GM10266 (cell line): ENCODE measurements around the gene ANKRD33B.

Source experiments
- DNase-seq: peaks from one replicate; pipeline ENCODE4 v3.0.0; 2012; ENCODE audit errors: extremely low spot score
- CTCF ChIP-seq: IDR thresholded peaks from 2 replicates; pipeline ENCODE4 v1.5.1; 2012; ENCODE audit warnings: mild to moderate bottlenecking, low read depth; ENCODE audit not compliant: control insufficient read depth, insufficient read depth; ENCODE audit errors: missing control alignments

Gene ANKRD33B

GRCh38 chr5:10578869-10579268 lies 15.0 kb downstream of the ANKRD33B start:
- DNase-seq: no peak
- TF ChIP-seq CTCF: no peak

- TF ChIP-seq CTCF: no peak
- DNase-seq: no peak
Observed at GRCh38 chr5:10579536-10580521, 16.0 kb downstream of the ANKRD33B start.

GRCh38 chr5:10580531-10581423 lies 16.9 kb downstream of the ANKRD33B start:
- DNase-seq: no peak

GRCh38 chr5:10581424-10581748 lies 17.5 kb downstream of the ANKRD33B start:
- no peak for TF ChIP-seq CTCF
- no peak for DNase-seq

More at GRCh38 chr5:10580531-10581423, 16.9 kb downstream of the ANKRD33B start:
- TF ChIP-seq CTCF: no peak

- no peak for DNase-seq
- TF ChIP-seq CTCF: no peak
Observed at GRCh38 chr5:10581867-10582511, 18.1 kb downstream of the ANKRD33B start.

GRCh38 chr5:10582512-10582897 lies 18.6 kb downstream of the ANKRD33B start:
- no peak for TF ChIP-seq CTCF
- no peak for DNase-seq
